Psoas muscle (tissue), 8 donors: ENCODE results near the gene BBIP1. TPM values are rescaled to one million over a fixed set of nuclear protein-coding genes. Genes with fewer than 3 reads are reported as not detected.

Experiments
- ATAC-seq, 4 donors: fragments of 200-7000 bp; cut with Tn5 transposase; one replicate each; pipeline ENCODE4 v1.9.1; 2020; ENCODE audit warnings: moderate library complexity in 3 of 4, mild to moderate bottlenecking in 2 of 4
- DNase-seq, 2 donors: peaks; one replicate each; pipeline ENCODE4 v3.0.0-alpha.2; 2020
- H3K27ac ChIP-seq: fragments of 200-600 bp; one replicate; pipeline ENCODE4 v1.8.0; 2022
- H3K27me3 ChIP-seq, 3 donors: fragments of 200-600 bp in 1 of 3; one replicate each; pipeline versions ENCODE4 v1.6.1 to v1.8.0; 2013 to 2022; ENCODE audit warnings: low read length in 2 of 3, mild to moderate bottlenecking in 2 of 3, moderate library complexity in 1 of 3; ENCODE audit not compliant: insufficient read depth in 3 of 3
- H3K36me3 ChIP-seq, 2 donors: fragments of 200-600 bp in 1 of 2; one replicate each; pipeline versions ENCODE4 v1.6.1 to v1.8.0; 2013 to 2022; ENCODE audit warnings: low read depth in 1 of 2, mild to moderate bottlenecking in 1 of 2, moderate library complexity in 1 of 2; ENCODE audit not compliant: insufficient read depth in 1 of 2
- H3K4me1 ChIP-seq: fragments of 200-600 bp; one replicate; pipeline ENCODE4 v1.8.0; 2022
- H3K4me3 ChIP-seq: fragments of 200-600 bp; one replicate; pipeline ENCODE4 v1.8.0; 2022; ENCODE audit warnings: mild to moderate bottlenecking
- H3K9me3 ChIP-seq: fragments of 200-600 bp; one replicate; pipeline ENCODE4 v1.8.0; 2022
- WGBS, 3 donors: extraction: QIAGEN DNeasy Blood & Tissue Kit; methylation state at CpG; one replicate each; pipeline versions ENCODE4 v1.1.6 to v1.1.7; 2013; 5-methylcytosine and 5-hydroxymethylcytosine counted together
- intact Hi-C, 2 donors: fragments of 100-400 bp; cut with DNase I; formaldehyde crosslinking; loops; one replicate each; pipeline versions ENCODE4 v1.11.0 to v1.14.2; 2022
- polyA plus RNA-seq, 3 donors: library from polyadenylated mRNA; stranded (reverse); fragments of 200-250 nt; gene quantifications; one replicate each; pipeline ENCODE4 v1.2.3, GENCODE V29; 2013
- total RNA-seq, 4 donors: library from RNA; stranded (reverse); fragmentation: NEBNext Ultra II Directional in 2 of 4; extraction: Animal tissue kit (Norgen Biotek cat#: 25700) in 2 of 4; gene quantifications; one replicate each; pipeline versions ENCODE4 v1.2.1 to v1.2.4, GENCODE V29; 2021 to 2023
- TF ChIP-seq, protein P1 (sequence below): fragments of 200-600 bp; IDR thresholded peaks from one replicate; pipeline ENCODE4 v1.8.0; 2022; ENCODE audit warnings: antibody characterized with exemption
- donor health status: healthy with polysubstance abuse.
- donor health status: DM: no; HTN: no; CAD: no; lungs with moderate emphysema.
- donor health status: Bipolar disorder and iron deficiency.
- donor health status: healthy.
- donor health status: DM: yes; HTN: yes; CAD: no.
- donor health status: DM: no; HTN: no; CAD: no.
- donor health status: DM: no; HTN: no; CAD: no.
- donor health status: DM: yes; HTN: yes; CAD: no.

The BBIP1 gene
- total and polyA plus RNA-seq, 7 donors = 14.8 to 30.2 (median 16.5) TPM

DNA sequence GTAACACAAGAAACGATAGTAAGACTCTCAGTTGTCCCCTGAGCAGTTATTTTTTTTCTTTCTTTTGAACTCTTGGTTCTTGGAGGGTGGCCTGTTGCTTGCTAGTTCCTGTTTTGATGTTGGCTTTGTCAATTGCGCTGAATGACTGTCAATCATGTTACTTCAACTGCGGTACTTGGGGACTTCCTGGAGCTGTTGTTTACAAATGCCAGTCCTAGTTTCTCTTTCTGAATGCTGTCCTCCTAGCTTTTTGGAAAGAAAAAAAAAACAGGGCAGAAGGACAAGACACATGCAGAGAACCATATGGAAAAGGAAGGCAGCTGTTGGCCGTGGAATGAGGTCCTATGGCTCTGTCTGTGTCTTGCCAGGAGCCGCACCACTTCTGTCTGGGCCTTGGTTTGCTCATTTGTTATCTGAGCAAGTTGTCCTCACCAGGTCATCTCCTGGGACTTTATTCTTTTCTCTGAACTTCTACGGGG lies 54.3 kb downstream of the BBIP1 start:
- no peaks in the 10 kb centered on the region for H3K9me3 ChIP-seq
- WGBS, 3 donors = 42 to 49% (median 44%) methylated on average over 6 of the region's 6 CpGs
- no peak for DNase-seq
- TF ChIP-seq, protein P1, sequence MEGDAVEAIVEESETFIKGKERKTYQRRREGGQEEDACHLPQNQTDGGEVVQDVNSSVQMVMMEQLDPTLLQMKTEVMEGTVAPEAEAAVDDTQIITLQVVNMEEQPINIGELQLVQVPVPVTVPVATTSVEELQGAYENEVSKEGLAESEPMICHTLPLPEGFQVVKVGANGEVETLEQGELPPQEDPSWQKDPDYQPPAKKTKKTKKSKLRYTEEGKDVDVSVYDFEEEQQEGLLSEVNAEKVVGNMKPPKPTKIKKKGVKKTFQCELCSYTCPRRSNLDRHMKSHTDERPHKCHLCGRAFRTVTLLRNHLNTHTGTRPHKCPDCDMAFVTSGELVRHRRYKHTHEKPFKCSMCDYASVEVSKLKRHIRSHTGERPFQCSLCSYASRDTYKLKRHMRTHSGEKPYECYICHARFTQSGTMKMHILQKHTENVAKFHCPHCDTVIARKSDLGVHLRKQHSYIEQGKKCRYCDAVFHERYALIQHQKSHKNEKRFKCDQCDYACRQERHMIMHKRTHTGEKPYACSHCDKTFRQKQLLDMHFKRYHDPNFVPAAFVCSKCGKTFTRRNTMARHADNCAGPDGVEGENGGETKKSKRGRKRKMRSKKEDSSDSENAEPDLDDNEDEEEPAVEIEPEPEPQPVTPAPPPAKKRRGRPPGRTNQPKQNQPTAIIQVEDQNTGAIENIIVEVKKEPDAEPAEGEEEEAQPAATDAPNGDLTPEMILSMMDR = no peak
- no peaks in the 10 kb centered on the region for H3K36me3 ChIP-seq
- intact Hi-C loops = no loop called here
- H3K27ac ChIP-seq = peak overlapping the region; percentile 59
- H3K27me3 ChIP-seq = no peaks in the 10 kb centered on the region
- H3K4me3 ChIP-seq = no peak overlapping the region
- peak in 1 of 4 donors; percentile 46 for ATAC-seq
- H3K4me1 ChIP-seq = peaks cover 8% of the 10 kb centered on the region

DNA sequence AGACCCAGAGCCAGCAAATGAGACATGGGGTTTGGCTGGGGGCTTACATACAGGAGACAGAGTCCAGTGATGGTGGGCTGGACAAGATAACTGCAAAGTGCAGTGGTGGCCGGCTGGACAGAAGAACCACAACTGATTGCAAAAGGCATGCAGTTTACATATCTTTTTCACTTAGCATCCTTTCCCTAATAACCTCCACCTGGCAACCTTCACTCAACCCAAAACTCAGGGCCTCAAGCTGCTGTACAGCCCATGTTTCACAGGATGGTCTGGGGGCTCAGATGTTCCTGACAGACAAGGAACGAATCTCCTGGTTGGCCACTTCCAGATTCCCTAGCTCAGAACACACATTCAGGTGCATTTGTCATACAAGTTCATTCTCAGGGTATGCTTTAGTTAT lies 55.0 kb downstream of the BBIP1 start:
- no peak overlapping the region for H3K27ac ChIP-seq
- no peaks in the 10 kb centered on the region for H3K9me3 ChIP-seq
- ATAC-seq (no peak), DNase-seq (no peak)
- TF ChIP-seq, protein P1 = no peak
- no peaks in the 10 kb centered on the region for H3K27me3 ChIP-seq
- WGBS, 3 donors = 95 to 97% (median 96%) methylated on average over 2 of the region's 2 CpGs
- no peak overlapping the region for H3K4me3 ChIP-seq
- peaks cover 9% of the 10 kb centered on the region for H3K4me1 ChIP-seq
- intact Hi-C loops = no loop called here
- no peaks in the 10 kb centered on the region for H3K36me3 ChIP-seq

DNA sequence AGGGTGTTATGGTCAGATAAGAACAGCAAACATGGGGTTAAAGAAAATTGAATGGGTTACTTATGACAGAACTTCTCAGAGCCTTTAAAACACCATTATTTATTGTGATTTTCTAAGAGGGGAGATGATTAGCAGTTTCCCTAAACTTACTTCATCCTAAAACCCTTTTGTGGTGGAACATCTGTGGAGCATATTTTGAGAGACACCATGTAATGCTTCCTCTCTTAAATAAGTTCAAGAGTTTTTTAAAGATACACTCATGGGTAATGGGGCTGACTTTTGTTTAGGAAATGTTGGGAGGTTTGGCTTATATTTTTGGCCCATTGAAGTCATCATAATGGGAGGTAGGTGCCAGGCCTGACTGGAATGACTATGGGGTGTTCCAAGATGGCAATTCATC lies 55.6 kb downstream of the BBIP1 start:
- no peaks in the 10 kb centered on the region for H3K27me3 ChIP-seq
- no peak overlapping the region for H3K4me3 ChIP-seq
- H3K9me3 ChIP-seq = no peaks in the 10 kb centered on the region
- H3K27ac ChIP-seq = no peak overlapping the region
- ATAC-seq (no peak), DNase-seq (no peak)
- intact Hi-C loops = no loop called here
- TF ChIP-seq, protein P1 = no peak
- peaks cover 9% of the 10 kb centered on the region for H3K4me1 ChIP-seq
- no peaks in the 10 kb centered on the region for H3K36me3 ChIP-seq

DNA sequence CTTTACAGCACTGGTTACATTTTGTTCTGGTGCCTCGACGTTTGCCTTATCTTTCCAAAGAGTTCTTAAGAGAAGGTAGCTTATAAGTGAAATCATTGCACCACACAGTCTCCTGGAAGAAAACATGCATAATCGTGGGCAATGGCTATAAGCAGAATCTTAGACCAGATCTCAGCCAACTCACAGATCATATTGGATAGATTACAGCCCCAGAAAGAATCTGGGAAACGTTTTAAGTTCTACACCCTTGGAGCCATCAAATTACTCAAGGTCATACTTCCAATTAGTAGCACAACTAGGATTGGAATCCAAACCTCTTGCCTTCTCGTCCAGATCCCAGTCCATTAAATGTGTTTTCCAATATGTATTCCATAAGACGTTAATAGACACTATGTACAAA lies 56.0 kb downstream of the BBIP1 start:
- WGBS, 3 donors = 74 to 80% (median 79%) methylated on average over 6 of the region's 6 CpGs
- Histone ChIP-seq H3K36me3 (no peaks in the 10 kb centered on the region), H3K4me3 (no peak overlapping the region), H3K4me1 (peaks cover 9% of the 10 kb centered on the region), H3K9me3 (no peaks in the 10 kb centered on the region), H3K27me3 (no peaks in the 10 kb centered on the region), H3K27ac (no peak overlapping the region)
- TF ChIP-seq, protein P1 = no peak
- DNase-seq = no peak
- intact Hi-C loops = no loop called here
- ATAC-seq = no peak

DNA sequence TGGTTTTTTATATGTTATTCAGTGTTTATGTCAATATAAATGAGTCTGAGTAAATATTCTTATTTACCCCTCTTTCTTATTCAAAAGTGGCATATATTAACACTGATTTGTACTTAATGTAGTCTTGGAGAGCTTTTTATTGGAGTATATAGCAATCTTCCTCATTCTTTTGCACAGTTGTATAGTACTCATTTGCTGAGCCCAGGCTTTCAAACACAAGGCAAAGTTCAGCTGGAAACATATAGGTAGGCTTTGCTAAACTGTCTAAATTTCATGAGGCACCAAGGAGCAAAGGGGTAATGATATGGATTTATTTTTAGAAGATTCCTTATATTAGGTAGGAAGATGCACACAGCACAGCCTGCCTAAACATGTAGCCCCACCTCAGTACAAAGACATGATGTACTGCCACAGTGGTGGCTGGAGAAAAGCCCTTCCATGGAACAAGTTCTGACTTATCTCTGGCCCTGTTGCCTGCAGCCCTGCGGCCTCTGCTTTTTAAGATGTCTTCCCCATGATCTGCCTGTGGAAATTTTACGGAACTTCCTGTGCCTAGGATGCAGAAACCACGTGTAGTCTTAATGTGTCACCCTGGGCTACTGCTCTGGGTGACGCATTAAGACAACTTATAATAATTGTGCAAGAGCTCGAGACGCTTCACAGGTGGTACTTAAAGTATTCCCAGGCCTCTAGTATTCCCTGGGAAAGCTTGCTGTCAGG lies 56.9 kb downstream of the BBIP1 start:
- intact Hi-C loops = no loop called here
- no peaks in the 10 kb centered on the region for H3K27me3 ChIP-seq
- DNase-seq = no peak
- H3K27ac ChIP-seq = no peak overlapping the region
- WGBS, 3 donors = 85 to 91% (median 87%) methylated on average over 6 of the region's 6 CpGs
- TF ChIP-seq, protein P1 = no peak
- H3K9me3 ChIP-seq = no peaks in the 10 kb centered on the region
- peaks cover 14% of the 10 kb centered on the region for H3K4me1 ChIP-seq
- H3K4me3 ChIP-seq = no peak overlapping the region
- no peak for ATAC-seq
- H3K36me3 ChIP-seq = no peaks in the 10 kb centered on the region
